Mesodermal cell (in vitro differentiated cells): ENCODE results near the gene LRRC38.

Source experiments
- H3K27ac ChIP-seq: 2 replicates; pipeline ENCODE4 v1.7.0; 2013; ENCODE audit warnings: mild to moderate bottlenecking, low read depth, low read length, moderate library complexity; ENCODE audit not compliant: severe bottlenecking
- H3K36me3 ChIP-seq: 2 replicates; pipeline ENCODE4 v1.7.1; 2013; ENCODE audit warnings: mild to moderate bottlenecking, low read length, moderate library complexity; ENCODE audit not compliant: control insufficient read depth, insufficient read depth
- H3K4me1 ChIP-seq: one replicate; pipeline ENCODE4 v1.7.1; 2013; ENCODE audit warnings: mild to moderate bottlenecking, low read length; ENCODE audit not compliant: insufficient read depth, control insufficient read depth, poor library complexity, severe bottlenecking
- H3K4me3 ChIP-seq: 2 replicates; pipeline ENCODE4 v1.7.0; 2013; ENCODE audit warnings: low read length, control low read depth, mild to moderate bottlenecking; ENCODE audit not compliant: insufficient read depth, poor library complexity, severe bottlenecking; ENCODE audit errors: extremely low read depth
- H3K9me3 ChIP-seq: 2 replicates; pipeline ENCODE4 v1.7.1; 2013; ENCODE audit warnings: mild to moderate bottlenecking, low read length, moderate library complexity; ENCODE audit not compliant: control insufficient read depth
- WGBS, 2 experiments: methylation state at CpG; one replicate each; pipeline ENCODE4 v1.1.5; 2013; ENCODE audit warnings: missing lambda C conversion rate in 2 of 2; ENCODE audit not compliant: insufficient coverage in 2 of 2; 5-methylcytosine and 5-hydroxymethylcytosine counted together

LRRC38 gene

DNA sequence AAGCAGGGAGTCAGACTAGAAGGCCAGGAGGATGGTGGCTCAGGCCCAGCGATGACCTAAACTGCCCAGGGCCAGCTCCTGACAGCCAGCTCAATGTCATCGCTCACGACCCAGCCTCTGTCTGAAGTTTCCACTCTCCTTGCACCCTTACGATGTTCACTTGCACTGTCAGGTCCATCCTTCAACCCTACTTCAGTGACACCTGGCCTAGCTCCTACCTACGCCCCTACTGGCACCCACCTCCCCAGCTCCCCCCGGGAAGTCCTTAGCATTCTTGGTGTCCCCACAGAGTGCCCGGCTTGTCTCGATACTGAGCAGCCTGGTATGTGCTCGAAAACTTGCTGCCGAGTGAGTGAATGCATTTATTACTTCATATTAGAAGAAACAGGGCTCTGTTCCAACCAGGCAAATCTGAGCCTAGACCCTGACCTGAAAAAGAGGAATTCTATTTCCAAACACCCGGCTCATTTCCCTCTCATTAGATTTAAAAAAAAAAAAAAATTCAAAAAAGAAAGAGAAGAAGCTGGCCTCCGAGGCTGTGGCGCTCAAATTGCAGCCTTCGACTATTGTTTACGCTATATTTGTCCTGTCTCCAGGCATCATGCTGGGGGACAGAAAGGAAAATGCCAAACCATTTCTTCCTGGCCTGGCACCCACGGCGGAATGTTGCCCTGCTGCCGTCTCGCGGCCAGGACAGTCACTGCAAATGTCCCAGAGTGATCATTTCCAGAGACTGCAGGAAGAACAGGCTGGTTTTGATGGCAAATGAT lies 29.8 kb upstream of the LRRC38 start:
- Histone ChIP-seq H3K27ac (no peak overlapping the region), H3K4me1 (no peaks in the 10 kb centered on the region), H3K9me3 (no peaks in the 10 kb centered on the region), H3K36me3 (no peaks in the 10 kb centered on the region), H3K4me3 (no peak overlapping the region)
- 72 to 77% methylated on average over 14 to 16 of the region's 20 CpGs for WGBS, 2 experiments

DNA sequence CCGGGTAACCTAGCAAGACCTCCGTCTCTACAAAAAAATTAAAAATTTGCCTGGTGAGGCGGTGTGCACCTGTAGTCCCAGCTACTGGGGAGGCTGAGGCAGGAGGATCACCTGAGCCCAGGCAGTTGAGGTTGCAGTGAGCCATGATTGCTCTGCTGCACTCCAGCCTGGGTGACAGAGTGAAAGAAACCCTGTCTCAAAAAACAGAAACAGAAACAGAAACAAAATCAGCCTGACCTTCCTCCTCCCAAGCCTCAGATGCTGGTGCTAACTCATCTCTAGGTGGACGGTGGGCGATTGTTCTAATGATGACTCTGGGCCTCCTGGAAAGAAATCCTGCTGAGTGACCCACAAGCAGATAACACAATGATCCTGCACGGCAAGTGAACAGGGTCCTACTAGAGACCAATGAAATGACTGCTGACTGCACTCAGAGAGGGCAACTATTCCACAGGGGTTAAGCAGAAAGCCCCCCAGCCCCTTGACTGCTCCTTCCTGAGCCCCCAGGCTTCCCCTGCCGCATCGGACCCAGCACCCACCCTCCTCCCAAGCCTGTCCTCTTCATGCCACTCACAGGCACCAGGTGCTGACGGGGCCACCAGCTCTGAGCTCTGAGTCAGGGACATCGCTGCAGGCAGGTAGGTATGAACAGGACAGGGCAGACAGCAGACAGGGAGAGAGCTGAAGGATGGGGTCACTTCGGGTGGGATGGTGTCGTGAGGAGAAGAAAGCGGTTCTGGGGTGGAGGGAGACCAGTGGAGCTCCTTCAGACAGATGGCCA lies 27.8 kb upstream of the LRRC38 start:
- WGBS, 2 experiments, result 90 to 91% methylated on average over 7 to 10 of the region's 13 CpGs
- Histone ChIP-seq H3K27ac (no peak overlapping the region), H3K4me1 (no peaks in the 10 kb centered on the region), H3K9me3 (no peaks in the 10 kb centered on the region), H3K4me3 (no peak overlapping the region), H3K36me3 (no peaks in the 10 kb centered on the region)

DNA sequence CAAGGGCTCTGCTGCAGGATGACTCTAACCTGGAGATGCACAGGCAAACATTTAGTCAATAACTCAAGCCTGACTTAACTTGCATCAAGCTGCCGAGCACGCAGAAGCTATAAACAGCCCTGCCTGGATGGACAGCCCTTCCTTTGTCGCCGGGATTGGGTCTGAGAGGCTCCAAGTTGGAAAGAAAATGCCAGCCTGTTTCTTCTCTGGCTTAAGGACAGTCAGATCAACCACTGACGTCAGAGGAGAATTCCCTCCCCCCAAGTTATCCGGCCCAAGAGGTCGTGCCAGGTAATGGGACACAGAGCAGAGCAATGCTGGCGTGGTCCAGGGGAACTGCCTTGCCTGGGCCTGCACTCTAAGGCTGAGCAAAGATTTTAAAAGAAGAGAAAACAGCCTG lies 27.1 kb upstream of the LRRC38 start:
- H3K27ac ChIP-seq, result no peak overlapping the region
- WGBS, 2 experiments, result 84 to 92% methylated on average over 8 of the region's 8 CpGs
- H3K9me3 ChIP-seq, result no peaks in the 10 kb centered on the region
- no peaks in the 10 kb centered on the region for H3K4me1 ChIP-seq
- no peak overlapping the region for H3K4me3 ChIP-seq
- H3K36me3 ChIP-seq, result no peaks in the 10 kb centered on the region

DNA sequence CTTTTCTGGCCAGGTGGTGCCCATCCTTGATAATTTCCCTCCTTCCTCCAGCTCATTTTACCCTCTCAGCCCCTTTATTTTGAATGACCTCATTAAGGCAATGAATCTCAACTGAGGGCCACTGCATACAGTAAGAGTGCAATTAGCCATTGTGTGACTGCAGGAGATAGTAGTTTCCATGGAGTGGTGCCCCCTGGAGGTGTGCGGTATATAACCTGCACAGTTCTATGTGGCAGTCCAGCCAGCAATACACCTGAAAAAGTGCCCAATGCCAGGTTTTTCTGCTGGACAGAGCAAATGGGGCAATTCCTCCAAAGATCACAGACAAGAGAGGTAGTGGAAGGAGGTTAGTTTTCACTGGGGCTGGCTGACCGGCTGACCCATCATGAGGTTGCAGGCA lies 25.9 kb upstream of the LRRC38 start:
- Histone ChIP-seq H3K9me3 (no peaks in the 10 kb centered on the region), H3K27ac (no peak overlapping the region), H3K4me3 (no peak overlapping the region), H3K36me3 (no peaks in the 10 kb centered on the region), H3K4me1 (no peaks in the 10 kb centered on the region)
- WGBS, 2 experiments, result 90 to 100% methylated on average over 1 of the region's 2 CpGs

DNA sequence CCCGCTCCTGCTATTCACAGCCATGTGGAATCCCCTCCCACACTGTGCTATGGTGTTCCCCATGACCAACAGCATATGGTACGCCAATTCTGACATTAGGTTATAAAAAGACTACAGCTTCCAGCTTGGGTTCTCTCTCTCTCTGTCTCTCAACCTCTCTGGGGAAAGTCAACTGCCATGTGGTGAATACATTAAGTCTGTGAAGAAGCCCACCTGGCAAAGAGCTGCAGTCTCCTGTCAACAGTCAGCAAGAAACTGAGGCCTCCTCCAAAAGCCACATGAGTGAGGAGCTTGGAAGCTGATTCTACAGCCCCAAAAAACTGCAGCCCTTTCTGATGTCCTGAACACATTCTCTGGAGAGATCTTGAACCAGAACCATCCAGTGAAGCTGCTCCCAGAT lies 25.0 kb upstream of the LRRC38 start:
- Histone ChIP-seq H3K4me1 (no peaks in the 10 kb centered on the region), H3K27ac (no peak overlapping the region)
- 100% methylated on average over 1 to 2 of the region's 2 CpGs for WGBS, 2 experiments

DNA sequence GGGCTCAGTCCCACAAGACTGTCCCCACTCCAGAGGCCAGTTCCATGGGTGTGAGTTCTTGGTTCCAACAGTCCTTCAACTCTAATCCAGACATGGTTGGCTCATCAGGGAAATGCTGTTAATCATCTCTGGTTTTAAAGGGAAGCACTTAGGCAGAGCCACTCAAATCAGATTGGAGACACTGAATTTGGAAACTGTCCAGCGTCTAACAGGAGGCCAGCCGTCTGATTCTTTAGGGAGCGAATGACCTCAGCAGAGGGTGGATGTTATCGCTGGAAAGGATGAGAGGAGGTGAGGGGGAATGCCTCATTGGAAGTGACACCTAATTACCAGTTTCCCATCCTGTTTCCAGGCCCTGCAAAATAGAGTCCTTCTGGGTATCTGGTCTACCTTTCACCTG lies 22.8 kb upstream of the LRRC38 start:
- Histone ChIP-seq H3K36me3 (no peaks in the 10 kb centered on the region), H3K4me1 (no peaks in the 10 kb centered on the region), H3K9me3 (no peaks in the 10 kb centered on the region), H3K27ac (no peak overlapping the region), H3K4me3 (no peak overlapping the region)
- WGBS, 2 experiments, result 81 to 97% methylated on average over 2 to 4 of the region's 4 CpGs

More for the DNA sequence above, 25.0 kb upstream of the LRRC38 start:
- Histone ChIP-seq H3K4me3 (no peak overlapping the region), H3K36me3 (no peaks in the 10 kb centered on the region), H3K9me3 (no peaks in the 10 kb centered on the region)

DNA sequence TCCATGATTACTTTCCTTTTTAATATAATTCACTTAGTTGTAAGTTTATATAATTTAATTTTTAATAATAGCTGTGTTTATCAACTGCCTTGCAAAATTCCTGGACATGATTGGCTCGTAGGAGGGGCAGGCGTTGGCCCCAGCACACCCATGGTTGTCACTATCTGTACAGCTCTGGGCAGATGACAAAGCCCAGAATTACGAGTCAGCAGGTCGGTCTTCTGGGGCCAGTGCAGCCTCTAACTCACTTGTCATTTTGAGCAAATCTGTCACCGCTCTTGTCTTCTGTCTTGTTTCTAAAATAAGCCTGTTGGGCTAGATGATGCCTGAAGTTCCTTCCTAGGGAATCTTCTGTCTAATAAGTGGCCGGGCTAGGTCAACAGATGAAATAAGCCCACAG lies 21.4 kb upstream of the LRRC38 start:
- H3K4me3 ChIP-seq, result no peak overlapping the region
- no peaks in the 10 kb centered on the region for H3K9me3 ChIP-seq
- H3K4me1 ChIP-seq, result no peaks in the 10 kb centered on the region
- no peak overlapping the region for H3K27ac ChIP-seq
- WGBS, 2 experiments, result 83 to 93% methylated on average over 5 to 6 of the region's 6 CpGs
- no peaks in the 10 kb centered on the region for H3K36me3 ChIP-seq

DNA sequence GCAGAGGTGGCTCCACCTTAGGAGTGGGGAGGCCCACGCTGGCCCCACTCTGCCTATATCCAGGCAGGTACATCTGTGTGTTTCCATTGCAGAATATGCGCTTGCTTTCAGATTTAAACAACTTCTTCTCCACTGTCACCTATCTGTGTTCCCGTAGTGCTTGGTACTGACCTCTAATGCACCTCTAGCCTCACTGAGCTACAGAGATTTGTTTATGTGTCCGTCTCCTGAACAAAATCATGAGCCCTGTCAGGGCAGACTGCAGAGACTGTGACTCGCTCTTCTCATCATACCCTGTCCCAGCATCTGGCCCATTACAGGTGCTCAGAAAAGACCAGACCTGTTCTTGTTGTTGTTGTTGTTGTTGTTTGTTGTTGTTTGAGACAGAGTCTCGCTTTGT lies 14.5 kb upstream of the LRRC38 start:
- 87 to 95% methylated on average over 5 of the region's 6 CpGs for WGBS, 2 experiments
- no peaks in the 10 kb centered on the region for H3K4me1 ChIP-seq
- no peaks in the 10 kb centered on the region for H3K9me3 ChIP-seq
- no peaks in the 10 kb centered on the region for H3K36me3 ChIP-seq
- H3K27ac ChIP-seq, result no peak overlapping the region
- no peak overlapping the region for H3K4me3 ChIP-seq

DNA sequence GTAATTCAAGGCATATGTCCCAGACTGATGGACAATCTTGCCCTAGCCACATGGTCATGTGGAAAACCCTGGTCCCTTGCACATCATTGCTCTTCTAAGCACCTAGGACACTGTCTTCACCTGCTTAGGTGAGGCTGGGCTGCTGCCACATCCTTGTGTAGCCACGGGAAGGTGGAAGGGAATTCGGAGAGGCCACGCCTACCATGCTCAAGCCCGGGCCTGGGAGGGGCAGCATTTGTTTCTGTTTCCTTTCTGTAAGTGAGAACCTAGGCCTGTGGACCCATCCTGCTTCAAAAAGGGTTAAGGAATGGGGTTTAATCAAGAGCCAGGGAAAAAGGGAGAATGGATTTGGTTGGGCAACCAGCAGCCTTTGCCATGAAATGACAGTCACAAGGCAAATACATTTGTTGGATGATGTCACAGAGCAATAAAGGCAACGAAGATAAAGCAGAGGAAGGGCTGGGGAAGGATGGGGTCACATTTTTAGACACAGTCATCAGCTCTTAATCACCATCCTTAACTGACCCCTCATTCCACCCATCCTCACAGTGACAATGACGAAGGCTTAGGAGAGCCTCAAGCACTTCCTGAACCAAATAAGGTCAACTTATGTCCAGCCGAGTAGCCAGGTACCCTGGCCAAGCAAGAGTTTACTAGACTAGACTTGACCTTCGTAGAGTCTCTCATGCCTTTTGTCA lies 10.1 kb upstream of the LRRC38 start:
- Histone ChIP-seq H3K4me1 (no peaks in the 10 kb centered on the region), H3K4me3 (no peak overlapping the region), H3K9me3 (no peaks in the 10 kb centered on the region), H3K27ac (no peak overlapping the region), H3K36me3 (no peaks in the 10 kb centered on the region)
- WGBS, 2 experiments, result 76 to 82% methylated on average over 3 to 5 of the region's 8 CpGs

DNA sequence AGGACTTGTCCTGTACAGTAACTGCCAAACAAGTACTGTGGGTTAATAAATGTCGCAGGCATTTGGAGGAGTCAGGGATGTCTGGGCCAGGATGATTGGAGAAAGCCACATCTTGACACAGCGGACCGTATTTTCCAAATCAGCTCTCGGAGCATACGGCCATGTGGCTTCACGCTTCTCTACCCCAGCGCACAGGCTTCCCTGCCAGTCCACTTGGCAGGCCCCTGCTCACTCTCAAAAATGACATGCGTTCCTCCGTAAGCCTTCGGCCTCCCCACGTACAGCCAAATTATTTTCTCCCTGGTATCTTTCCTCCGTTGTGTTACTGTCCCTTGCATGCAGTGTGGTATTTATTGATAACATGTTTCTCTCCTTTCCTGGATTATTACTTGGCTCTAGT lies 7.2 kb upstream of the LRRC38 start:
- Histone ChIP-seq H3K36me3 (no peaks in the 10 kb centered on the region), H3K4me1 (no peaks in the 10 kb centered on the region), H3K9me3 (no peaks in the 10 kb centered on the region), H3K4me3 (no peak overlapping the region), H3K27ac (no peak overlapping the region)
- 96 to 97% methylated on average over 11 to 12 of the region's 12 CpGs for WGBS, 2 experiments
